Activated CD8-positive, alpha-beta memory T cell treated with anti-CD3 and anti-CD28 coated beads, Interleukin-2, amount 50 U/mL, for 1 hour (primary cell): ENCODE measurements around the gene CDON.

Experiments
- DNase-seq: peaks from one replicate; pipeline ENCODE4 v3.0.0-alpha.2; 2020; ENCODE audit errors: extremely low read depth

CDON gene

GRCh38 chr11:125956391-125957134 is 106.1 kb downstream of the CDON start:
- no peak for DNase-seq

GRCh38 chr11:125955856-125956255 is 106.8 kb downstream of the CDON start:
- DNase-seq, result no peak

DNA sequence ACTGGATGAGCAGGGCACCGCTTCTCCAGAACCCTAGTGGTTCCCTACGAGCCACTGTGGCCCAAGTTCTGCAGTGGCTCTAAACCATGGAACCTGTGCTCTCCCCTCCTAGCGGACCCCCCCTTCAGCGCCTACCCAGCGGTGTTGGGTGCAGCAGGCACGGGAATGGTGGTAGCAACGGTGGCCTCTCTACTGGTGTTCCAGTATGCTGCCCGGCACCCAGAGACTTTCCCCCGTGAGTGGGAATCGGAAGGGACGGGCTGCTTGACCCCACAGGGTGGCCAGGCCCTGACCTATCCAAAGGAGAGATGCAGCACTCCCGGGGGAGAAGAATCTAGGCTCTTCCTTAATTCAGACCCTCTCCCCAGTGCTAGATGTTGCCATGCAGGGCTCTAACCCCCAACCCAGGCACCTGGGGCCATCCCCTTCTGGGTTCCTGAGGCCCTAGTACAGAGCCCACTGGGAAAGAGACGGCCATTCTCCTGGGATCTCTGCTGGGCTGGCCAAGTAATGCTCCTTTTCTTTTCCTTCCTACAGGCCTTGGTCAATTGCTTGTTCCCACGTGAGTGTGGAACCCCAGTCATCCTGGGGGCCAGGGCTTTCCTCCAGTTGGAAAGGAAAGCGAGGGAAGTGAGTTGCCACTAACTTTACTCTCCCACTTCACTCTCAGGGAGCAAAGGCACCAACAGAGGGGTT is 107.6 kb downstream of the CDON start:
- no peak for DNase-seq

GRCh38 chr11:125954123-125954944 is 108.3 kb downstream of the CDON start:
- DNase-seq, result no peak

GRCh38 chr11:125953401-125953935 is 109.2 kb downstream of the CDON start:
- no peak for DNase-seq

DNA sequence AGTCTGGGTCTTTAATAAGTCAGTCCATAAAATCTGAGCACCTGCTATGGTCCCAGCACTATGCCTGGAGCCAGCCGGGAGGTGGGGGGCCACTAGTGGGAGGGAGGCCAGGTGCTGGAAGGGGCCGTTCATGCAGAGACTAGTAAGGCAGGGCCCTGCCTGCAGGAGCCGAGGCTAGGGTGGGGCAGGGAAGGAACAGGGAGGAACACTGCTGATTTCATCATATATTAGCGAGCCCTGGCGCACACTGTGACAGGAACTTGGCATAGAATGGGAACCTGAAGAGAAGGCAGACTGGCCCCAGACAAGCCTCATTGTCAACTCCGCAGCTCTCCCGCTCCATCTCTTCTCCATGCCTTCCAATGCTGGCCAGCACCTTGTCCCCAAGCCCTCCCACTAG is 109.7 kb downstream of the CDON start:
- no peak for DNase-seq

- no peak for DNase-seq
Measured at GRCh38 chr11:125952559-125952958, 110.1 kb downstream of the CDON start.

GRCh38 chr11:125951731-125952130 is 110.9 kb downstream of the CDON start:
- DNase-seq, result no peak

DNA sequence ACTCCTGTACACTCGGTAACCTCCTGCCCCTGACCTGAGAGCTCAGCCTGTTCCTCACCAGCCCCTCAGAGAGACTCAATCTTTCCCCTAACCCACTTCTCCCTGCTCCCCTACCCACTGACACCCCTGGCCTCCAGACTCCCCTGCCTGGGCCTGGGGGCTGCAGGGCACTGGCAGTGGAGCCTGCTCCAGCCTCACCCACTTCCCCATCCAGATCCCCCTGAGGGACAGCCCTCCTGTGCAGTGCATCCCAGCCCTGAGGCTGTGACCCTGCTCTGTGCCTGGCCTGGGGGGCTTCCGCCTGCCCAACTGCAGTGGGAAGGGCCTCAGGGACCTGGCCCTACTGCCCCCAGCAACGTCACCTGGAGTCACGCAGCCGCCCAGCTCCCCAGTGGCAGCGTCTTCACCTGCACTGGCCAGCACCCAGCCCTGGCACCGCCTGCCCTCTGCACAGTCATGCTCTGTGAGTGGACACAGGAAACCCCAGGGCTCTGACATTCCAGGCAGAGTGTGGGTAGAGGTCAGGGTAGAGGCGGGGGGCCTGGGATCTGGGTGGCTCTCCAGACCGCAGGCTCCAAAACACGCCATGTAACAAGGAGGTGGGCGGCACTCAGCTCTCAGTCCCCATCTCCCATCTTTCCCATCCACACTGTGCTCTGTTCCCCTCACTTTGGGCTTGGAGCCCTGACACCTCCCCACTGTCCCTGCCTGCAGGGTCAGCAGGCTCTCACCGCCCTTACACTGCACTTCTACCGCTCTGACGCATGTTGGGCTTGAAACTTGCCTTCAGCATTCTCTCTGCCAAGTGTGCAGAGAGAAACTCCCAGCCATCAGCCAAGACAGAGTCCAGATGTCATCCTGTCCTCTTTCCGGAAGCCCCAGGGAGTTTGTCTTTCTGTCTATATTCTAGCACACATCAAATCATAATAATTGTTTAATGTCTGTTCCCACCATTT is 111.7 kb downstream of the CDON start:
- no peak for DNase-seq

GRCh38 chr11:125950178-125950490 is 112.5 kb downstream of the CDON start:
- no peak for DNase-seq

DNA sequence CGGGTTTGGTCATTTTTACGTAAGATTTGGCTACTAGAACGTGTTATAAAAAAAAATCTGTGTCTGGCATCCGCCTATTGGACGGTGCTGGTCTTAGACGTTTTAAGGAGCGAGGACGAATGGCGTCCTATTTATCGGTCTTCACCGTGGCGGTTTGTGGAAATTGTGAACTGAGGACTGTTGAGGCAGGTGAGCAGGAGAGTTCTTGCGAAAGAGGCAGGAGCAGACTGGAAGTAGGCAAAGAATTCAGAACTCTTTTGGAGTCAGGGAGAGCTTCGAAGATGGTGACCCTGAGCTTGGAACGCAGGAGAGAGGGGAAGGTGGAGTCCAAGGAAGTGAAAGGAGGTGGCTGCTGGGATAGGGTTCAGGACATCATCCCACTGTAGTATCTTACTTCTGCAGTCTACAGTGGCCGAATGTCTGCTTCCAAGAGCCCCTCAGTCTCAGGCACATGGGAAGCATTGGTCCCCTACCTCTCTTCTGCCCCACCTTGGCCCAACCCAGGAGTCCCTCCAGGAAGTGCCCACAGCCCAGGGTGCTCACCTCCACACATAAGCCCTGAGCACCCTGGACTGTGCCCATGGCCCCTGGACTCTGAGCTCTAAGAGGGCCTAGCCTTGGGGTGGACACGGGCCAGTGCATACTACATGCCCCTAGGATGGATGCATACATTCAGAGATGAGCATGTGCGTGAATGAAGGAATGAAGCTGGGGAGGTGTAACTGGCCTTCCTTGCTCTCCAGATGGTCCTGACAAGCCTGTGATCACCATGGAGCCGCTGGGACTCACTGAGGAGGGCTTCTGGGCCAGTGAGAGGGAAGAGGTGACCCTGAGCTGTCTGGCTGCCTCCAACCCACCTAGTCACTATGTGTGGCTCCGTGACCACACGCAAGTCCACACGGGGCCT is 113.1 kb downstream of the CDON start:
- DNase-seq, result no peak

DNA sequence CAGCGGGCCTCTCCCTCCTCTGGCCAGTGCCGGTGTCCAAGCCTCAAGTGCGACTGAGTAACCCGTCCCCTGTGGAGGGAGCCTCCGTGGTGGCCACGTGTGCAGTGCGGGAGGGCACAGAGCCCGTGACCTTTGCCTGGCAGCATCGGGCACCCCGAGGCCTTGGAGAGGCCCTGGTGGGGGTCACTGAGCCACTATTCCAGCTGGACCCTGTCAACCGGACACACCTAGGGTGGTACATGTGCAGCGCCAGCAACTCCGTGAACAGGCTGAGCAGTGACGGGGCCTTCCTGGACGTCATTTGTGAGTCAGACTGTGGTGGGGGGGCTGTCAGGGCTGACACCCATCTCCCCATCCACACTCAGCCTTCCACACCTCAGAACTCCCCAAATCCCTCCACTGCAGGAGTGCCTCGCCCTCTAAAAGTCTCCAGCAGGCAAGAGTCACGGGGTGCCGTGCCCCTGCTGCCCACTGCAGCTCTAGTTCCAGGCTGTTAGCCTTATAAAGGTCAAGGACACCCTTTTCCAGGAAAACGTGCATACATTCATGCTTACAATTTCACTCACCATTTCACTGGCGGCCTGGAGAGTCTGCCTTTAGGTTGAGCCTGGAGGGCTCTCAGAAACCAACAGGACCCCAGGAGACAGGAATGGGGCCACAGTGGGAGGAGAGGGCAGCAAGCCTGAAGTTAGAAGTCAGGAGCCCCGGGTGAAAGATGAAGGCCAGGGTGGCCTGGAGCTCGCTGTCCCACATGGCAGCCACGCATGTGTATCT is 114.2 kb downstream of the CDON start:
- no peak for DNase-seq

DNA sequence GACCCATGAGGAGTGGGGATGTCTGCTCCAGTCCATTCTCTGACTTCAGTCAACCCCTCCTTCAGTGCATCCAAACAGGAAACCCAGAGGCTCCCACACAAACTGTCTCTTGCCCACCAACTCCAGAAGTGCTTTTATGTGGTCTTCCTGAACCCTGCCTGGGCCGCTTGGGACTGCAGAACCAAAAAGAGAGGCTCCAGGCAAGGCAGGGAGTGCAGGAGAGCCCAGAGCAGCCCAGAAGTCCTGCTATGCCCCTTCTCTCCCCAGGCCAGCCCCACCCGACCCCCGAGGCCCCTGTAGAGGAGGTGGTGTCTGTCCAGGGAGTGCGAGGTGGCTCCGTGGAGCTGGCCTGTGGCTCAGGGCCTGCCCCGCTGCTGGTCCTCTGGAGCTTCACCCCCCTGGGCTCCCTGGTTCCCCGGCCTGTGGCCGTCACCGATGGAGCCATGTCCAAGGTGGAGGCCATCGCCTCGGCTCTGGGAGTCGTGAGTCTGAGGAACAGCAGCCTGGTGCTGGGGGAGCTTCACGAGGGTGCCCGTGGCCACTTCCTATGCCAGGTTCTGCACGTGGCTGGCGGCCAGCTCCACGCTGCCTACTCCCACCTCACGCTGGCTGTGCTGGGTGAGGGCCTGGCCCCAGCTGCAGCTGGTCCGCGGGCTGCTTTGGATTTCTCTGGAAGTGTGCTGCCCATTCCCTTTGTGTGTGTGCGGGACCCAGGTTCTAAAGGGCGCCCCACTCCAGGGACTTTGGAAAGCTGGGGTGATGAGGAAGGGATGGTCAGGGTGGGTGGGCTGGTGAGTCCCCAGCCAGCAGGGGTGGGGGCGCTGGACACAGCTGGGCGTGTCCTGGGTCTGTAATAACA is 115.0 kb downstream of the CDON start:
- no peak for DNase-seq

DNA sequence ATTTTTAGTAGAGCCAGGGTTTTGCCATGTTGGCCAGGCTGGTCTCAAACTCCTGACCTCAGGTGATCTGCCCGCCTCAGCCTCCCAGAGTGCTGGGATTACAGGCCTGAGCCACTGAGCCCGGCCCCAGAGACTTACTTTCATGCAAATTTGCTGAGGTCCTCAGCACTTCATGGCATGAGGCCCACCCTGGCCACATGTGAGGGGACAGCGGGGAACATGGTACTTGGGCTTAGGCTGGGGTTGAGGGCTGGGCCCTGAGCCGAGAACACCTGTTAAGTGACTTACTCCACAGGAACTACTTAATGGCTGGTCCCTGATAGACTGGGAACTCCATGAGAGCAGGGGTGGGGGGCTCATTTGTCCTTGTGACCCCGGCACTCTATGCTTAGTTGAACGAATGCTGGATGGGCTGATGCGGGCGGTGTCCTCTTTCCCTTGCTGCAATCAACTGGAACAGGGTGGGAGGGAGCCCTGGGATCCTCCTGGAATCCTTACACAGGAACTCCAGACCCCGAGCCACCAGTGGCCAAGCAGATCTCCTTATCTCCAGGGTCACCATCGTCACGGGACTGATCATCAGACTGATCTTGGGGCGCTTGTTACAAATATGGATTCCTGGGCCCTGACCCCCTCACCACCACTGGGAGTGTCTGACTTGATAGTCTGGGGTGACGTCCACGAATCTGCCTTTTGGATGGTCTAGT is 115.8 kb downstream of the CDON start:
- no peak for DNase-seq

GRCh38 chr11:125945797-125946520 is 116.7 kb downstream of the CDON start, which contains the start of gene VSIG10L2:
Gene VSIG10L2, plus strand, starts transcription at chr11:125946044. Its CDS starts 12 bp downstream, at chr11:125946056.
- no peak for DNase-seq

DNA sequence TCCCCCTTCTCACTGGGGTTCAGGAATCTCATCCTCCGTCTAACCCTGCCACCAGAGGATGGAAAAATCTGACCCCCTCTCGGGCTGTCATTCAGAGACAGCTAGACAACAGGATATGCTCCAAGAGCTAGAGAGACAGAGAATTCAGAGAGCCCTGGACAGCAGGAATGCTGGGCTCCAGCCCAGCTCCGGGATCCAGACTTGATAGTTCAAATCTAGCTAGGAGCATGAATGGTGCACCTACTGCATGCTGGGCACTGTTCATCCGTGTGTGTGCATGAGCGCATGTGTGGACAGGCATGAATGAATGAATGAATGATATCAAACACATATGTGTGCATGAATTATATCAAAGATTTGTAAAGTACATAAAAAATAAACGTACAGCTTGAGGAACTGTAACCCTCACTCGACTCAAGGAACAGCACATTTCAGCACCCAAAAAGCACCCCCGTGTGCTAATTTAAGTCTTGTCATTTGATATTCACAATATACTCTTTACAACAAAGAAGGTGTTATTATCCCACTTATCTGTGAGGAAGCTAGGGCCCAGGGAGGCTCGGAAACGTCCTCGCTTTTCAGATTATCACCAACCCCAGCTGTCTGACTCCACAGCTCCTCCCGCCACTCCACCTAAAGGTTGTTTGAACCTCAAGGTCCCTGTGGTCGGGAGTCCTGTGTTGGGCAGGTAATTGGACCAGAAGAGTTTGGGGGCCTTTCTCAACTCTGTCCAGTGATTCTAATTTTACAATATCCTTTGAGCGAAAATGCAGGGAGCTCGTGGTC is 117.5 kb downstream of the CDON start:
- no peak for DNase-seq
